Measurements from ENCODE around the gene NFIX. TPM values are rescaled to one million over a fixed set of nuclear protein-coding genes. Genes with fewer than 3 reads are reported as not detected.
A peak's percentile ranks its signal among the peaks of the same experiment; 100 is the strongest.

Gene NFIX
- total and polyA plus RNA-seq, 2 experiments from 2014 or later: 0.06 to 0.14 TPM

DNA sequence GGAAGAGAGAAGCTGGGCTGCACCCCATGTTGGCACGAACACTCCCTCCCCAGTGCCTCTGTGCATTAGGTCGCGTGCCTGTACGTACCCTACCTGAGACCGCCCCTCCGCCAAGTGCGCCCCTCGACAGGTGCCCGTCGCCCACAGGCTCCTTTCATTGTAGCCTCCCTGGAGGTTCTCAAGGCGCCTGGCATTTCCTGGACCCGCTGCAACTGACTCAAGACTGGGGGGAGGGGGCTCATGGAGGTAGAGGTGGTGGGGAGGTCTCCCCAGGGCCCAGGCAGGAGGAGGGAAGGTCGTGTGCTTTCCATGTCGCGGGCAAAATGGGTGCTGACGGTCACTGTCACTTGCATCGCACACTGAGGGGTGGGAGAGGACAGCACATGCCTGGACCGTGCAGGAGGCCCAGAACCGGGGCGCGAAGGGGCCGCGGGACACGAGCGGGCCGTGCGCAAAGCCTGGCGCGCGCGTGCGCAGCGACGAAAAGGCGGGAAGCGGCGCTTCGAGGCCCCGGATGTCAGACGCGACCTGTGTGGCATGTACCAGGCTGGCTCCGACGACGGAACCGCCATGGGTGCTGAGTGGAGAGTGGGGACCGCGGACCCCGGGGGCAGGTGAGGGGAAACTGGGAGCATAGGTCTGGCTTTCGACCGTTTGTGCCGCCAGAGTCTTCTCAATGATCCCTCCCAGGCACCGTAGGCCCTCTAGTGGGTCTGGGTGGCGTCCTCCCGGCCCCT lies 16.5 kb downstream of the NFIX start (continued):
- TF ChIP-seq, protein P1, sequence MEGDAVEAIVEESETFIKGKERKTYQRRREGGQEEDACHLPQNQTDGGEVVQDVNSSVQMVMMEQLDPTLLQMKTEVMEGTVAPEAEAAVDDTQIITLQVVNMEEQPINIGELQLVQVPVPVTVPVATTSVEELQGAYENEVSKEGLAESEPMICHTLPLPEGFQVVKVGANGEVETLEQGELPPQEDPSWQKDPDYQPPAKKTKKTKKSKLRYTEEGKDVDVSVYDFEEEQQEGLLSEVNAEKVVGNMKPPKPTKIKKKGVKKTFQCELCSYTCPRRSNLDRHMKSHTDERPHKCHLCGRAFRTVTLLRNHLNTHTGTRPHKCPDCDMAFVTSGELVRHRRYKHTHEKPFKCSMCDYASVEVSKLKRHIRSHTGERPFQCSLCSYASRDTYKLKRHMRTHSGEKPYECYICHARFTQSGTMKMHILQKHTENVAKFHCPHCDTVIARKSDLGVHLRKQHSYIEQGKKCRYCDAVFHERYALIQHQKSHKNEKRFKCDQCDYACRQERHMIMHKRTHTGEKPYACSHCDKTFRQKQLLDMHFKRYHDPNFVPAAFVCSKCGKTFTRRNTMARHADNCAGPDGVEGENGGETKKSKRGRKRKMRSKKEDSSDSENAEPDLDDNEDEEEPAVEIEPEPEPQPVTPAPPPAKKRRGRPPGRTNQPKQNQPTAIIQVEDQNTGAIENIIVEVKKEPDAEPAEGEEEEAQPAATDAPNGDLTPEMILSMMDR (conservative IDR thresholded peaks at IDR 0.05; ENCODE audit: low read depth in 2 of 2): no peak; a peak in 1 of 4 replicates

DNA sequence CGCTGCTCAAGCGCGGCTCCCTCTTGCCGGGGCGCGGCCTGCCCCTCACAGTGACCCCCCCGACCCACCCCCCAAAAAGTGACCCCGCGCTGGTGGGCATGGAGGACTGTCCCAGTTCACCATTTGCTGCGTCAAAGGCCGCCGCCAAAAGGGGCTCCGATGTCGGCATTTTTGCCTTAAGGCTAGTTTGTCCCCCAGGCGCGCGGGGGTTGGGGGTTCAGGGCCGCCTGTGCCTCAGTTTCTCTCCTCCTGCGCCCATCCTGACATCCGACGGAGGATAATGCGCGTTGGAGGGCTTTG lies 17.1 kb downstream of the NFIX start:
- Mint-ChIP-seq H3K4me3 (peak overlapping the region; percentile 60), H3K27ac (no peak overlapping the region), H3K4me1 (peaks cover 57% of the 10 kb centered on the region), H3K27me3 (ENCODE audit: insufficient read depth, low read depth, poor library complexity) (peaks cover 100% of the 10 kb centered on the region), H3K9me3 (peaks cover 19% of the 10 kb centered on the region), H3K36me3 (ENCODE audit: low read depth) (no peaks in the 10 kb centered on the region; the same call in 2 of the 3 replicates)
- H3K4me1 ChIP-seq (ENCODE audit: insufficient read depth): peaks cover 71% of the 10 kb centered on the region
- no peak overlapping the region for H3K27ac ChIP-seq (ENCODE audit: low read depth)
- no peak for DNase-seq (ENCODE audit: low spot score)
- H3K4me3 ChIP-seq: peak overlapping the region; percentile 45; the same call in 1 of the 2 replicates
- TF ChIP-seq CREB1 (CRISPR knock-in tag; IDR thresholded peaks at IDR 0.05; ENCODE audit: low read depth) (no peak), EZH2 (IDR thresholded peaks at IDR 0.05; ENCODE audit: low read depth, unreplicated experiment) (peak; percentile 70)
- H3K27me3 ChIP-seq (ENCODE audit: insufficient read depth): peaks cover 100% of the 10 kb centered on the region
- H4K20me1 ChIP-seq (replicated peaks; ENCODE audit: insufficient read depth): peaks cover 32% of the 10 kb centered on the region
- H3K79me2 ChIP-seq (replicated peaks; ENCODE audit: insufficient read depth): no peaks in the 10 kb centered on the region
- H3K9me2 ChIP-seq (ENCODE audit: insufficient read depth): no peaks in the 10 kb centered on the region
- peak overlapping the region; percentile 71 for H3K4me2 ChIP-seq
- peaks cover 33% of the 10 kb centered on the region for H3F3A ChIP-seq (replicated peaks; ENCODE audit: low read depth)
- H3K36me3 ChIP-seq (ENCODE audit: insufficient read depth): no peaks in the 10 kb centered on the region
- peak overlapping the region; percentile 2; the same call in 1 of the 2 replicates for H2AFZ ChIP-seq
- ATAC-seq: no peak

DNA sequence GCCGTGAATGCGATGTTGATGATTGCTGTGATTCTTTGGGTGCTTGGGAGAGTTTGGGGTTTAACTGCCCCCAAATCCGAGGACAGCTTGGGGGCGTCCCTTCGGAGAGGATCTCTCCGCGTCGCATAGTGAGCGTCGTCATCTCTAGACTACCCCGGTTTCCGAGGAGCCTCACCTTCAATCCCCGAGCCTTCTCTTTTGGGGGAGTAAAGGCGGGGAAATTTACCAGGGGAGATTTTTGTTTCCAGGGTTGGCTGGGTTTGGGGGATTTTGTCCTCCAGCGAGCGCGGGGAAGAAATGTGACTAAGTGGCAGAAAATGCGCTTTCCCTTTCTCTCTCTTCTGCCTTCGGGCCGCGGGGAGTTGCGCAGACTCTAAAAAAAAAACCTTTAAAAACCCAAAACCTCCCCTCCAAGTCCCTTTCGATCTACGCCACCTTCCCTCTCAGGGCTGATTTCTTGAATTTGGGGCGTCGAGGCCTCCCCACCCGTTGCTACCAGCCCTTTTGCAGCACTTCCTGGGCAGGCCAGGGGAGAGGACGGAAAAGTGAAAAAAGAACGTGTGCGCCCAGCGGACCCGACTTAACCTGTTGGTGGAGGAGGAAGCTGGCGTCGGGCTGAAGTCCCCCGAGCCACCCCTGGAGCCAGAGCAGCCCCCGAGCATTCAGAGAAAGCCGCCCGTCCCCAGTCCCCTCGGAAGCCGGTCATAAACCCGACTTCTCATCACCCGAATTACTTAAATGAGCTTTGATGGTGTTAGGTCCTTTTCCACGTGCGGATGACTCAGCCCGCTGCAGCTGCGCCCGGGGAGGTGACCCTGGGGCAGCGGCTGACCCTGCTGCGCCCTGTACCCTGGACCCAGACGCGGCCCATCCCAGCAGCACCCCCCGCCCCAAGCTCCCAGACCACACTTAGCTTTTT lies 17.7 kb downstream of the NFIX start:
- H3K4me3 Mint-ChIP-seq: peak overlapping the region; percentile 60

More for the DNA sequence above, 17.7 kb downstream of the NFIX start:
- peaks cover 32% of the 10 kb centered on the region for H4K20me1 ChIP-seq (replicated peaks; ENCODE audit: insufficient read depth)
- H3K27me3 ChIP-seq (ENCODE audit: insufficient read depth): peaks cover 100% of the 10 kb centered on the region
- no peaks in the 10 kb centered on the region for H3K79me2 ChIP-seq (replicated peaks; ENCODE audit: insufficient read depth)
- H3K27ac ChIP-seq (ENCODE audit: low read depth): no peak overlapping the region
- H3K4me3 ChIP-seq: peak overlapping the region; percentile 45
- peaks cover 77% of the 10 kb centered on the region for H3K4me1 ChIP-seq (ENCODE audit: insufficient read depth)
- peaks cover 38% of the 10 kb centered on the region for H3F3A ChIP-seq (replicated peaks; ENCODE audit: low read depth)
- peak overlapping the region; percentile 47; the same call in 1 of the 2 replicates for H2AFZ ChIP-seq
- peaks cover 19% of the 10 kb centered on the region for H3K9me3 Mint-ChIP-seq
- DNase-seq (ENCODE audit: low spot score) (peak; percentile 68), ATAC-seq (no peak; the same call in 2 of the 3 replicates)
- H3K36me3 Mint-ChIP-seq (ENCODE audit: low read depth): no peaks in the 10 kb centered on the region; the same call in 2 of the 3 replicates
- H3K9me2 ChIP-seq (ENCODE audit: insufficient read depth): no peaks in the 10 kb centered on the region
- H3K36me3 ChIP-seq (ENCODE audit: insufficient read depth): no peaks in the 10 kb centered on the region
- TF ChIP-seq ZNF331 (CRISPR knock-in tag; IDR thresholded peaks at IDR 0.05; ENCODE audit: low read depth): no peak
- TF ChIP-seq EZH2 (IDR thresholded peaks at IDR 0.05; ENCODE audit: low read depth, unreplicated experiment): peak; percentile 99
- no peak for TF ChIP-seq ZNF114 (CRISPR knock-in tag; IDR thresholded peaks at IDR 0.05)
- no peak for TF ChIP-seq POLR2AphosphoS5 (IDR thresholded peaks at IDR 0.05; ENCODE audit: low read depth)
- TF ChIP-seq, protein P2, sequence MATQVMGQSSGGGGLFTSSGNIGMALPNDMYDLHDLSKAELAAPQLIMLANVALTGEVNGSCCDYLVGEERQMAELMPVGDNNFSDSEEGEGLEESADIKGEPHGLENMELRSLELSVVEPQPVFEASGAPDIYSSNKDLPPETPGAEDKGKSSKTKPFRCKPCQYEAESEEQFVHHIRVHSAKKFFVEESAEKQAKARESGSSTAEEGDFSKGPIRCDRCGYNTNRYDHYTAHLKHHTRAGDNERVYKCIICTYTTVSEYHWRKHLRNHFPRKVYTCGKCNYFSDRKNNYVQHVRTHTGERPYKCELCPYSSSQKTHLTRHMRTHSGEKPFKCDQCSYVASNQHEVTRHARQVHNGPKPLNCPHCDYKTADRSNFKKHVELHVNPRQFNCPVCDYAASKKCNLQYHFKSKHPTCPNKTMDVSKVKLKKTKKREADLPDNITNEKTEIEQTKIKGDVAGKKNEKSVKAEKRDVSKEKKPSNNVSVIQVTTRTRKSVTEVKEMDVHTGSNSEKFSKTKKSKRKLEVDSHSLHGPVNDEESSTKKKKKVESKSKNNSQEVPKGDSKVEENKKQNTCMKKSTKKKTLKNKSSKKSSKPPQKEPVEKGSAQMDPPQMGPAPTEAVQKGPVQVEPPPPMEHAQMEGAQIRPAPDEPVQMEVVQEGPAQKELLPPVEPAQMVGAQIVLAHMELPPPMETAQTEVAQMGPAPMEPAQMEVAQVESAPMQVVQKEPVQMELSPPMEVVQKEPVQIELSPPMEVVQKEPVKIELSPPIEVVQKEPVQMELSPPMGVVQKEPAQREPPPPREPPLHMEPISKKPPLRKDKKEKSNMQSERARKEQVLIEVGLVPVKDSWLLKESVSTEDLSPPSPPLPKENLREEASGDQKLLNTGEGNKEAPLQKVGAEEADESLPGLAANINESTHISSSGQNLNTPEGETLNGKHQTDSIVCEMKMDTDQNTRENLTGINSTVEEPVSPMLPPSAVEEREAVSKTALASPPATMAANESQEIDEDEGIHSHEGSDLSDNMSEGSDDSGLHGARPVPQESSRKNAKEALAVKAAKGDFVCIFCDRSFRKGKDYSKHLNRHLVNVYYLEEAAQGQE (IDR thresholded peaks at IDR 0.05; ENCODE audit: unreplicated experiment): no peak
- no peak for TF ChIP-seq JUNB (IDR thresholded peaks at IDR 0.05; ENCODE audit: unreplicated experiment)
- H3K27me3 Mint-ChIP-seq (ENCODE audit: insufficient read depth, low read depth, poor library complexity): peaks cover 100% of the 10 kb centered on the region
- H3K4me1 Mint-ChIP-seq: peaks cover 63% of the 10 kb centered on the region
- H3K4me2 ChIP-seq: peak overlapping the region; percentile 71
- H3K27ac Mint-ChIP-seq: no peak overlapping the region

Data from GM23338 (cell line).